Gastroesophageal sphincter (tissue), 4 donors: ENCODE data around the gene SDC4. TPM values are rescaled to one million over a fixed set of nuclear protein-coding genes. Genes with fewer than 3 reads are reported as not detected.

ENCODE experiments used
- ATAC-seq: fragments of 150-250 bp; one replicate; pipeline ENCODE4 v1.9.1; 2016; ENCODE audit warnings: mild to moderate bottlenecking, moderate library complexity
- H3K27ac ChIP-seq, 4 donors: fragments of 200-600 bp; sonication (generic) in 3 of 4; 1 replicate in 3 of 4; 2 replicates in 1 of 4; pipeline ENCODE4 v1.5.1; 2016 to 2019
- H3K27me3 ChIP-seq: fragments of 200-600 bp; sonication (generic); one replicate; pipeline ENCODE4 v1.5.1; 2019
- H3K36me3 ChIP-seq, 2 donors: fragments of 200-600 bp; sonication (generic); one replicate each; pipeline ENCODE4 v1.5.1; 2019; ENCODE audit warnings: control low read depth in 1 of 2
- H3K4me1 ChIP-seq, 3 donors: fragments of 200-600 bp; sonication (generic); 1 replicate in 2 of 3; 2 replicates in 1 of 3; pipeline ENCODE4 v1.5.1; 2016 to 2019; ENCODE audit warnings: control low read depth in 2 of 3
- H3K4me3 ChIP-seq, 2 donors: fragments of 200-600 bp; sonication (generic); one replicate each; pipeline ENCODE4 v1.5.1; 2019; ENCODE audit warnings: mild to moderate bottlenecking in 1 of 2, moderate library complexity in 1 of 2
- H3K9me3 ChIP-seq, 3 donors: fragments of 200-600 bp; sonication (generic); one replicate each; pipeline ENCODE4 v1.5.1; 2017 to 2019; ENCODE audit warnings: control low read depth in 2 of 3
- CTCF ChIP-seq, 4 experiments: fragments of 200-600 bp in 2 of 4; fragments of 450-650 bp in 2 of 4; sonication (generic) in 1 of 4; IDR thresholded peaks; one replicate each; pipeline ENCODE4 v1.5.1; 2017 to 2019; ENCODE audit warnings: antibody characterized with exemption in 4 of 4, mild to moderate bottlenecking in 2 of 4, moderate library complexity in 2 of 4
- EP300 ChIP-seq: sonication (generic); formaldehyde crosslinking; IDR thresholded peaks from one replicate; pipeline ENCODE4 v1.6.1; 2017; ENCODE audit warnings: antibody characterized with exemption, mild to moderate bottlenecking
- POLR2A ChIP-seq, 2 donors: fragments of 450-650 bp; IDR thresholded peaks; one replicate each; pipeline ENCODE4 v1.6.1; 2017; ENCODE audit warnings: antibody characterized with exemption in 2 of 2, mild to moderate bottlenecking in 2 of 2, moderate library complexity in 1 of 2
- POLR2AphosphoS5 ChIP-seq: sonication (generic); formaldehyde crosslinking; IDR thresholded peaks from one replicate; pipeline ENCODE4 v1.6.1; 2017; ENCODE audit warnings: antibody characterized with exemption
- WGBS, 2 donors: methylation state at CpG; one replicate each; pipeline ENCODE4 v1.1.5; 2018; ENCODE audit warnings: low coverage in 1 of 2; 5-methylcytosine and 5-hydroxymethylcytosine counted together
- total RNA-seq, 4 donors: library from RNA; depleted of rRNA; stranded (reverse); fragments of >200 nt; gene quantifications; one replicate each; pipeline ENCODE4 v1.1.0, GENCODE V29; 2016

The SDC4 gene
- total RNA-seq, 4 donors from 2014 or later = 75.1 to 182 (median 84.2) TPM

- peaks cover 0 to 16% (median 3%) of the 10 kb centered on the region in 3 donors for H3K4me1 ChIP-seq
- no peak overlapping the region for H3K4me3 ChIP-seq
- ATAC-seq = no peak
- H3K27me3 ChIP-seq = peaks cover 86% of the 10 kb centered on the region
- H3K9me3 ChIP-seq = no peaks in the 10 kb centered on the region
- 59 to 74% methylated on average over 8 to 32 of the region's 47 CpGs for WGBS, 2 donors
- TF ChIP-seq POLR2AphosphoS5 = no peak
- no peak for TF ChIP-seq POLR2A (IDR thresholded peaks at IDR 0.05)
- TF ChIP-seq EP300 = no peak
- no peak for TF ChIP-seq CTCF (IDR thresholded peaks at IDR 0.05)
- H3K27ac ChIP-seq = no peak overlapping the region
- H3K36me3 ChIP-seq = no peaks in the 10 kb centered on the region
These were observed 44.4 kb downstream of the SDC4 start for GRCh38 chr20:45303586-45304463.

GRCh38 chr20:45301824-45302271, 46.4 kb downstream of the SDC4 start:
- 69 to 89% methylated on average over 5 of the region's 5 CpGs for WGBS, 2 donors
- H3K36me3 ChIP-seq = no peaks in the 10 kb centered on the region

GRCh38 chr20:45300961-45301360, 47.3 kb downstream of the SDC4 start:
- Histone ChIP-seq H3K36me3 (no peaks in the 10 kb centered on the region), H3K27ac (no peak overlapping the region), H3K27me3 (peaks cover 85% of the 10 kb centered on the region), H3K9me3 (no peaks in the 10 kb centered on the region), H3K4me1 (no peaks in the 10 kb centered on the region), H3K4me3 (no peak overlapping the region)
- TF ChIP-seq POLR2AphosphoS5 (no peak), POLR2A (IDR thresholded peaks at IDR 0.05) (no peak), CTCF (IDR thresholded peaks at IDR 0.05) (no peak), EP300 (no peak)
- ATAC-seq = no peak
- 0 to 14% methylated on average over 1 of the region's 4 CpGs for WGBS, 2 donors

More at GRCh38 chr20:45301824-45302271, 46.4 kb downstream of the SDC4 start:
- H3K27ac ChIP-seq = no peak overlapping the region
- H3K4me1 ChIP-seq = peaks cover 0 to 7% (median 3%) of the 10 kb centered on the region in 3 donors
- no peaks in the 10 kb centered on the region for H3K9me3 ChIP-seq
- no peak for TF ChIP-seq EP300
- TF ChIP-seq POLR2A (IDR thresholded peaks at IDR 0.05) = no peak
- no peak for TF ChIP-seq CTCF (IDR thresholded peaks at IDR 0.05)
- TF ChIP-seq POLR2AphosphoS5 = no peak
- ATAC-seq = no peak
- no peak overlapping the region for H3K4me3 ChIP-seq
- peaks cover 88% of the 10 kb centered on the region for H3K27me3 ChIP-seq

GRCh38 chr20:45299786-45300185, 48.4 kb downstream of the SDC4 start:
- TF ChIP-seq POLR2A (IDR thresholded peaks at IDR 0.05) (no peak), CTCF (IDR thresholded peaks at IDR 0.05) (no peak), EP300 (no peak)
- no peaks in the 10 kb centered on the region for H3K4me1 ChIP-seq
- no peak overlapping the region for H3K4me3 ChIP-seq
- no peak overlapping the region for H3K27ac ChIP-seq
- no peaks in the 10 kb centered on the region for H3K36me3 ChIP-seq
- H3K27me3 ChIP-seq = peaks cover 88% of the 10 kb centered on the region
- 83 to 100% methylated on average over 1 to 2 of the region's 6 CpGs for WGBS, 2 donors
- no peak for ATAC-seq
- H3K9me3 ChIP-seq = no peaks in the 10 kb centered on the region
